ENCODE measurements around the gene MEIOSIN.
"Not testable (repeated sequence)": the region's sequence is repeated elsewhere in the genome, so short reads cannot be mapped to it uniquely, and the experiment has no call there.

MEIOSIN gene

GRCh38 chr19:45733160-45733810 is at the start of gene MEIOSIN:
TSS of gene MEIOSIN (plus strand) at chr19:45733439. CDS start at chr19:45735377, 1,938 bp downstream.
- H3K27ac Mint-ChIP-seq (ENCODE audit: low read depth), result no peak within 1 kb of the TSS
- H3K27me3 Mint-ChIP-seq, result peaks cover 5% of the 10 kb centered on the region
- no peak for DNase-seq (ENCODE audit: low spot score in 2 of 2)
- no peak for ATAC-seq (replicated peaks; ENCODE audit: extremely low read depth, poor library complexity, severe bottlenecking)
- peaks cover 23% of the 10 kb centered on the region for H3K4me1 Mint-ChIP-seq
- peaks cover 10% of the 10 kb centered on the region for H3K36me3 Mint-ChIP-seq (ENCODE audit: insufficient read depth)
- no peaks in the 10 kb centered on the region for H3K9me3 Mint-ChIP-seq
- no peak within 1 kb of the TSS for H3K4me3 Mint-ChIP-seq

- not testable (repeated sequence) for H3K4me3 Mint-ChIP-seq; H3K27ac Mint-ChIP-seq (ENCODE audit: low read depth); DNase-seq (ENCODE audit: low spot score in 2 of 2); H3K27me3 Mint-ChIP-seq; H3K9me3 Mint-ChIP-seq; ATAC-seq (replicated peaks; ENCODE audit: extremely low read depth, poor library complexity, severe bottlenecking)
- Mint-ChIP-seq H3K36me3 (ENCODE audit: insufficient read depth) (peaks cover 22% of the 10 kb centered on the region), H3K4me1 (peaks cover 16% of the 10 kb centered on the region)
These were observed 48.2 kb upstream of the MEIOSIN start for GRCh38 chr19:45685045-45685444.

DNA sequence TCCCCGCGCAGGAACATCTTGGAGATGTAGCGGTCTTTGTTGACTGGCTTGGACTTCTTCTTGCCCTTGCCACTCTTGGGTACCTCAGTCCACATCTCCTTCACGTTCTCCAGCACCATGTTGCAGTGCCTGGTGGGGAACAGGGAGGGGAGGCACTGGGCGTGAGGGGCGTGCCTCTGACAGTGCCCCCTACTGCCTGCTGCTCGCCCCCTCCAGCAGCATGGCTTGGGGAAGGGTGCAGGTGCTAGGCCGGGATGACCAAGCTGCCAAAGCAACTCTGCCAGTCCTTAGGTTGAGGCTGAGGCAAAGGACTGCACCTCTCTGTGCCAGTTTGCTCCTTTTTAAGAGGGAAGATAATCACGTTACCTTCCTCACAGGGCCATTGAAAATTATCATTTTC is 45.6 kb upstream of the MEIOSIN start:
- Mint-ChIP-seq H3K27me3 (no peaks in the 10 kb centered on the region), H3K4me1 (peaks cover 19% of the 10 kb centered on the region), H3K36me3 (ENCODE audit: insufficient read depth) (peaks cover 33% of the 10 kb centered on the region), H3K9me3 (no peaks in the 10 kb centered on the region), H3K27ac (ENCODE audit: low read depth) (no peak overlapping the region), H3K4me3 (no peak overlapping the region)
- DNase-seq (ENCODE audit: low spot score in 2 of 2) (no peak), ATAC-seq (replicated peaks; ENCODE audit: extremely low read depth, poor library complexity, severe bottlenecking) (no peak)

DNA sequence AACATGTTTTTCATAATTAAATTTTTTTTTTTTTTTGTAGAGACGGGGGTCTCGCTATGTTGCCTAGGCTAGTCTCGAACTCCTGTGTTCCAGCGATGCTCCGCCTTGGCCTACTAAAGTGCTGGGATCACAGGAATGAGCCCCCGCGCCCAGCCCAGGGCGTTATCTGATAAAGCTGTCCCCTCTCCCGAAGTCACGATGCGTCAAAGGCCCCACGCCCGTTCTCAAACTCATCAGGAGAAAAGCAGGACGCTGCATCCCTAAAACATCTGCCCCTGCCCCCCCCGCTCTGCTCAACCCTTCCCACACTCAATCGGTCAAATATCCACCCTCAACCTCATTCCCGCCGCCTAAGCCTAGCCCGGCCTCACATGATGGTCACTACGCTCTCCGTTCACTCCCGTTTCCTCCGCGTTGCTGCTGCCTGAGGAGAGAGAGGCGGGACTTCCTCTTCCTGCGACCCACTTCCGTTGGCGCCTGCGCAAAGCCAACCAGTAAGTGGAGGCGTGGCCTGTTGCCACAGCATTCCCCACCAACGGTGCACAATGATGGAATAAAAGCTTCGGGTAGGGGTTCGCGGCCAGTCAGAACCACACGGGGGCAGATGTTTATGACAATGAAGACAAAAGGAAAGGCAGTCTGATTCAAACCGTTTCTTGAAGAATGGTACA is 41.6 kb upstream of the MEIOSIN start, which contains the start of gene SNRPD2:
TSS of gene SNRPD2 (minus strand) at position 438 of the 671 bp plus-strand sequence. CDS start at position 373, 65 bp downstream.
- no peaks in the 10 kb centered on the region for H3K9me3 Mint-ChIP-seq
- peaks cover 36% of the 10 kb centered on the region for H3K36me3 Mint-ChIP-seq (ENCODE audit: insufficient read depth)
- DNase-seq (ENCODE audit: low spot score in 2 of 2) (peak in 1 of 2 donors; percentile 91), ATAC-seq (replicated peaks; ENCODE audit: extremely low read depth, poor library complexity, severe bottlenecking) (peak; percentile 47)
- H3K27ac Mint-ChIP-seq (ENCODE audit: low read depth), result peak within 1 kb of the TSS; percentile 95
- H3K27me3 Mint-ChIP-seq, result no peaks in the 10 kb centered on the region
- peak within 1 kb of the TSS; percentile 93 for H3K4me3 Mint-ChIP-seq
- H3K4me1 Mint-ChIP-seq, result peaks cover 19% of the 10 kb centered on the region

DNA sequence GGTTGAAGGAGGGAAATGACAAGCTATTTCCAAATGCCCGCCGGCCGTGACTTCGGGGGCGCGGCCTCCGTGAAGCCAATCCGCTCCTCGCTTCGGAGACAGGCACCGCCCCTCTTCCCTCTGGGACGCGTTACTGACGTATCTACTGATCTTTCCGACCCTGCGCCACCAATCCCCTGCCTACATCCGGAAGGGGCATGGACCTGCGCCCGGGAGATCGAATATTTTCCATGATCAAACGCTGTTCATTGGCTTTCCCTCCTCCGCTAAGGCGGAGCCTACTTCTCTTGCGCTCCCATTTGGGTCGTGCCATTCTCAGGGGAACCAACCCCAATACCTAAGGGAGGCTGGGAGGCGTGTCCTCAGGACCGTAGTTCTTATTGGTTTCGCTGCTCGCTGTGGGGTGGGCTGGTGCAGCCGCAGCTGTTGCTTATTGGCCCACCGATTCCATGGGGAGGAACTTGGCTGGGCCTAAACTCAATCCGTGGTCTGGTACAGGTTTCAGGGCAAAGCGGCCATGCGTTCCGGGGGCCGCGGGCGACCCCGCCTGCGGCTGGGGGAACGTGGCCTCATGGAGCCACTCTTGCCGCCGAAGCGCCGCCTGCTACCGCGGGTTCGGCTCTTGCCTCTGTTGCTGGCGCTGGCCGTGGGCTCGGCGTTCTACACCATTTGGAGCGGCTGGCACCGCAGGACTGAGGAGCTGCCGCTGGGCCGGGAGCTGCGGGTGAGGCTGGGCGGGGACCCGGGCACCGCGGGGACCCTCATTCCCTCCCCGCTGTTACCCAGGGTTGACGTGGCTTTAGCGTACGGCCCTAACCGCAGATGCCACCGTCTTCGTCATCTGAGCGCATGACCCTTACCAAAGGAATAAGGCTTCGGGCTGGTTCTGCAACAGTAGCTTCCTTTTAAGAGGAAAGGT is 40.8 kb upstream of the MEIOSIN start, which contains the start of gene QPCTL:
TSS of gene QPCTL (plus strand) at position 480 of the 919 bp plus-strand sequence. CDS start at position 518, 38 bp downstream.
- Mint-ChIP-seq H3K27ac (ENCODE audit: low read depth) (peak within 1 kb of the TSS; percentile 95), H3K4me1 (peaks cover 19% of the 10 kb centered on the region), H3K4me3 (peak within 1 kb of the TSS; percentile 93), H3K27me3 (no peaks in the 10 kb centered on the region), H3K9me3 (no peaks in the 10 kb centered on the region), H3K36me3 (ENCODE audit: insufficient read depth) (peaks cover 34% of the 10 kb centered on the region)
- ATAC-seq (replicated peaks; ENCODE audit: extremely low read depth, poor library complexity, severe bottlenecking) (peak; percentile 94), DNase-seq (ENCODE audit: low spot score in 2 of 2) (peak; percentile 92 to 97)

GRCh38 chr19:45693106-45693788 is 40.0 kb upstream of the MEIOSIN start:
- Mint-ChIP-seq H3K9me3 (no peaks in the 10 kb centered on the region), H3K4me3 (peak overlapping the region; percentile 93), H3K36me3 (ENCODE audit: insufficient read depth) (peaks cover 30% of the 10 kb centered on the region), H3K27me3 (no peaks in the 10 kb centered on the region), H3K27ac (ENCODE audit: low read depth) (peak overlapping the region; percentile 95), H3K4me1 (peaks cover 19% of the 10 kb centered on the region)
- ATAC-seq (replicated peaks; ENCODE audit: extremely low read depth, poor library complexity, severe bottlenecking), result no peak
- peak; percentile 54 to 58 for DNase-seq (ENCODE audit: low spot score in 2 of 2)

DNA sequence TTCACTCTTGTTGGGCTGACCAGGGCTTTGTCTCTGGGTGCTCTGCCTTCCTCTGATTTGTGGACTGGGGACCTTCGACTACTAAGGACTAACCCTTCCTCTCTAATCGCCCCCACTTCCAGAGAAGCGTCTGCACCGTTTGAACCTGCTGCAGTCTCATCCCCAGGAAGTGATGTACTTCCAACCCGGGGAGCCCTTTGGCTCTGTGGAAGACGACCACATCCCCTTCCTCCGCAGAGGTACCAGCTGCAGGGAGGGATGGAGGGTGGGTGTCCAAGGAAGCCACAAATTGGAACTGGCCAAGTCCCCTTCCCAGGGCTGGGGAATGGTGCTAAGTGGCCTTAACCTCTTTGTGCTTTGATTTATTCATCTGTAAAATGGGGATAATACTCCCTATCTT is 31.6 kb upstream of the MEIOSIN start:
- Mint-ChIP-seq H3K27me3 (no peaks in the 10 kb centered on the region), H3K9me3 (no peaks in the 10 kb centered on the region), H3K27ac (ENCODE audit: low read depth) (no peak overlapping the region), H3K4me3 (no peak overlapping the region), H3K36me3 (ENCODE audit: insufficient read depth) (peaks cover 5% of the 10 kb centered on the region), H3K4me1 (no peaks in the 10 kb centered on the region)
- DNase-seq (ENCODE audit: low spot score in 2 of 2), result no peak
- no peak for ATAC-seq (replicated peaks; ENCODE audit: extremely low read depth, poor library complexity, severe bottlenecking)

DNA sequence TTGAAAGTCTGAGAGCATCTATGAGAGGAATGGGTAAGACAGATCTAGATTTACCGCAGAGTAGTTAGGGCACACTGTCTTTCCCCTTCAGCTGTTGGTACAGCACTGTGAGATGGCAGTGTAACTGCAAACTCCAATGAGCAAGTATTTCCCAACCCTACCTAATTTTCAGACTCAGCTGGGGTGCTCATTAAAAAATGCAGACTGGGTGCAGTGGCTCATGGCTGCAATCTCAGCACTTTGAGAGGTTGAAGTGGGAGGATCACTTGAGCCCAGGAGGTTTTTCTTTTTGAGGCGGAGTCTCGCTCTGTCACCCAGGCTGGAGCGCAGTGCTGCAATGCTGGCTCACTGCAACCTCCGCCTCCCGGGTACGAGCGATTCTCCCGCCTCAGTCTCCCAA is 28.1 kb upstream of the MEIOSIN start:
- H3K27ac Mint-ChIP-seq (ENCODE audit: low read depth), result no peak overlapping the region
- H3K9me3 Mint-ChIP-seq, result no peaks in the 10 kb centered on the region
- no peak overlapping the region for H3K4me3 Mint-ChIP-seq
- DNase-seq (ENCODE audit: low spot score in 2 of 2) (no peak), ATAC-seq (replicated peaks; ENCODE audit: extremely low read depth, poor library complexity, severe bottlenecking) (no peak)
- no peaks in the 10 kb centered on the region for H3K27me3 Mint-ChIP-seq
- no peaks in the 10 kb centered on the region for H3K4me1 Mint-ChIP-seq
- peaks cover 5% of the 10 kb centered on the region for H3K36me3 Mint-ChIP-seq (ENCODE audit: insufficient read depth)

DNA sequence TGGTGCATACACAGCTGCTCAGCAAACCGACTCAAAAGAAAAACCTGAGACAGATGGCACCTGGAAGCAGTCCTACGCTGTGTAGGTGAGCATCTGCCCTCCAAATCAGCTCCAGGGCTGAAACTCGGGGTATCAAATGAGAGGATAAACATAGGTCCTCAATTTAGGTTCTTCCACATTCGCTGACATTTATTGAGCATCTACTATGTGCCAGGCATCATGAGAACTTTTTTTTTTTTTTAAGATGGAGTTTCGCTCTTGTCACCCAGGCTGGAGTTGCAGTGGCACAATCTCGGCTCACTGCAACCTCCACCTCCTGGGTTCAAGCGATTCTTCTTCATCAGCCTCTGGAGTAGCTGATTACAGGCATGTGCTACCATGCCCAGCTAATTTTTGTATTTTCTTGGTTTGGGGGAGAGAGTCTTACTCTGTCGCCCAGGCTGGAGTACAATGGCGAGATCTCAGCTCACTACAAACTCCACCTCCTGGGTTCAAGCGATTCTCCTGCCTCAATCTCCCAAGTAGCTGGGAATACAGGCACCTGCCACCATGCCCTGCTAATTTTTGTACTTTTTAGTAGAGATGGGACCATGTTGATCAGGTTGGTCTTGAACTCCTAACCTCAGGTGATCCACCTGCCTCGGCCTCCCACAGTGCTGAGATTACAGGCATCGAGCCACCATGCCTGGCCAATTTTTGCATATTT is 27.4 kb upstream of the MEIOSIN start:
- H3K4me1 Mint-ChIP-seq, result peaks cover 7% of the 10 kb centered on the region
- H3K4me3 Mint-ChIP-seq, result no peak overlapping the region
- ATAC-seq (replicated peaks; ENCODE audit: extremely low read depth, poor library complexity, severe bottlenecking) (no peak), DNase-seq (ENCODE audit: low spot score in 2 of 2) (no peak)
- H3K27me3 Mint-ChIP-seq, result no peaks in the 10 kb centered on the region
- H3K27ac Mint-ChIP-seq (ENCODE audit: low read depth), result no peak overlapping the region
- H3K36me3 Mint-ChIP-seq (ENCODE audit: insufficient read depth), result peaks cover 10% of the 10 kb centered on the region
- H3K9me3 Mint-ChIP-seq, result no peaks in the 10 kb centered on the region

- Mint-ChIP-seq H3K27ac (ENCODE audit: low read depth) (peak overlapping the region; percentile 1), H3K27me3 (no peaks in the 10 kb centered on the region), H3K4me1 (peaks cover 10% of the 10 kb centered on the region), H3K4me3 (no peak overlapping the region), H3K36me3 (ENCODE audit: insufficient read depth) (peaks cover 15% of the 10 kb centered on the region), H3K9me3 (no peaks in the 10 kb centered on the region)
- DNase-seq (ENCODE audit: low spot score in 2 of 2) (no peak), ATAC-seq (replicated peaks; ENCODE audit: extremely low read depth, poor library complexity, severe bottlenecking) (no peak)
These were observed 22.7 kb upstream of the MEIOSIN start for GRCh38 chr19:45710356-45711130.
